ENCODE results near the gene DOCK9.

DOCK9 gene

GRCh38 chr13:98997738-98998641 is 20.1 kb upstream of the DOCK9 start:
- H3K4me3 ChIP-seq (ENCODE audit: low read depth, low read length): no peak overlapping the region
- no peak for TF ChIP-seq CTCF (IDR thresholded peaks at IDR 0.05; ENCODE audit: borderline replicate concordance, insufficient read depth, low read depth, low read length)

DNA sequence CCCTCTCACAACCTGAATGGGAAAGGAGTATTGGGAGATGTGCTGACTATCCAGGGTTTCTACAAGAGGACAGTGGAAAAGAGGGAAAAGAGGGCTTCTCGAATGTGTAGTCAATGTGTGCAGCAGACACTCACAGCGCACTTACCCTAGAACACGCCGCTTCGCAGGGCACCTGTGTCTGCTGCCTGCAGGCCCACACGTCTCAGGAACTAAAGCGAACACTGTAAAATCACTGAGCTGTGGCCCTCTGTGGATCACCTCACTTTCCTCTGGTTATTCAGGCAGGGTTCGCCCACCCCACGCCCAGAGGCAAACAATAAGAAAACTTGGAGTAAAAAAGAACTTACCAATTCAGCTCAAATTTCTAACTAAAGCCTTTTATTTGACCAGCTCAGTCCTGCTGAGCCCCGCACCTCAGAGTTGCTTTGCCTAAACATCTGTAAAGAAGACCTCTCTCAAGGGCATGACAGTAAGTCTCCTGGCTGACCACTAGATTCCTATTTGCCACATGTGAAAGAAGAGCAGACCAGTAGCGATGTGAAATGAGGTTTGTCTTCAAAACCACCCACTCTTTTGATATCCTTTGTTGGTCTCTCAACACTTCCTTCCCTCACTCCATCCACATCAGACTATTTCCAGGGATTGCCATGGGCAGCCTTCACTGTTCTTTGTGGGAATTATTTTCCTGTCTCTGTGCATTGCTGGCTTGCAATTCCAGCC is 19.3 kb upstream of the DOCK9 start:
- no peak for TF ChIP-seq CTCF (IDR thresholded peaks at IDR 0.05; ENCODE audit: borderline replicate concordance, insufficient read depth, low read depth, low read length)
- H3K4me3 ChIP-seq (ENCODE audit: low read depth, low read length): no peak overlapping the region

DNA sequence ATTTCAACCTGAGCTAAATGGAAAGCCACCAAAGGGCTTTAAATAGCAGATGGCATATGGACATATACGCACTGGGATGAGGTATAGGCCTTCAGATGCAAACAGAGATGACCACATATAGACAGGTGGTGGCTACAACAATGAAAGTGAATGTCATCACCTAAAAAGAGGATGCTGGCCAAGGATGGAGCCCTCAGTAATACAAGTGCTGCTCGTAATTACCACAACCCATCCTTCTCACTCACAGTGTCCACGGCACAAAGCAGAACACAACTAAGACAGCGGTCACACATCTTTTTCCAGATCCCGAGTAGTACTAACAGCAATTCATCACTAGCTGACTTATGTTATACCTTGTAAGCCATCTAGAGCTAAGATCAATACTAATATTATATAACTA is 18.2 kb upstream of the DOCK9 start:
- TF ChIP-seq CTCF (IDR thresholded peaks at IDR 0.05; ENCODE audit: borderline replicate concordance, insufficient read depth, low read depth, low read length): no peak
- H3K4me3 ChIP-seq (ENCODE audit: low read depth, low read length): no peak overlapping the region

- H3K4me3 ChIP-seq (ENCODE audit: low read depth, low read length): no peak overlapping the region
- TF ChIP-seq CTCF (IDR thresholded peaks at IDR 0.05; ENCODE audit: borderline replicate concordance, insufficient read depth, low read depth, low read length): no peak
Observed at GRCh38 chr13:98994896-98995295, 17.0 kb upstream of the DOCK9 start.

GRCh38 chr13:98994080-98994479 is 16.2 kb upstream of the DOCK9 start:
- no peak overlapping the region for H3K4me3 ChIP-seq (ENCODE audit: low read depth, low read length)
- no peak for TF ChIP-seq CTCF (IDR thresholded peaks at IDR 0.05; ENCODE audit: borderline replicate concordance, insufficient read depth, low read depth, low read length)

DNA sequence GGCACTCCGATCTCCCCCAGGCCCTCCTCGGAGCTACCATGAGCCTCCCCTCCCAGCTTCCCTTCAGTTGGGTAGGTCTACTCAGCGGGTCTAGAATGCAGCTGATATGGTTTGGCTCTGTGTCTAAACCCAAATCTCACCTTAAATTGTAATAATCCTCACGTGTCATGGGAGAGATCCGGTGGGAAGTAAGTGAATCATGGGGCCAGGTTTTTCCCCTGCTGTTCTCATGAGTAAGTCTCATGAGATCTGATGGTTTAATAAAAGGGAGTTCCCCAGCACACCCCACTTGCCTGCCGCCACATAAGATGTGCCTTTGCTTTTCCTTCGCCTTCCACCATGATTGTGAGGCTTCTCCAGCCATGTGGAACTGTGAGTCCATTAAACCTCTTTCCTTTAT is 14.5 kb upstream of the DOCK9 start:
- H3K4me3 ChIP-seq (ENCODE audit: low read depth, low read length): no peak overlapping the region
- no peak for TF ChIP-seq CTCF (IDR thresholded peaks at IDR 0.05; ENCODE audit: borderline replicate concordance, insufficient read depth, low read depth, low read length)
